HepG2 (cell line): ENCODE results near the gene TKFC. TPM values are rescaled to one million over a fixed set of nuclear protein-coding genes. Genes with fewer than 3 reads are reported as not detected.

Experiments used
- ATF4 ChIP-seq, 2 experiments: fragments of 450-650 bp in 1 of 2; sonication (generic) in 1 of 2; formaldehyde crosslinking; IDR thresholded peaks; 2 replicates each; pipeline versions ENCODE4 v1.5.0 to v1.8.0; 2020 to 2022; ENCODE audit warnings: mild to moderate bottlenecking in 1 of 2, missing genetic modification reagents in 1 of 2
- EED ChIP-seq: sonication (generic); formaldehyde crosslinking; IDR thresholded peaks from 2 replicates; pipeline ENCODE4 v1.5.0; 2020; ENCODE audit warnings: mild to moderate bottlenecking, missing genetic modification reagents
- HMGXB3 ChIP-seq: sonication (generic); formaldehyde crosslinking; IDR thresholded peaks from 2 replicates; pipeline ENCODE4 v1.4.0; 2020; ENCODE audit warnings: missing genetic modification reagents, borderline replicate concordance
- PHF21A ChIP-seq: sonication (generic); formaldehyde crosslinking; IDR thresholded peaks from 2 replicates; pipeline ENCODE4 v1.5.0; 2020; ENCODE audit warnings: mild to moderate bottlenecking, missing genetic modification reagents
- ZNF580 ChIP-seq: IDR thresholded peaks from 2 replicates; pipeline ENCODE4 v1.6.1; 2016; ENCODE audit warnings: low read depth, borderline replicate concordance
- ZNF678 ChIP-seq: sonication (generic); formaldehyde crosslinking; IDR thresholded peaks from 2 replicates; pipeline ENCODE4 v1.4.0; 2020; ENCODE audit warnings: mild to moderate bottlenecking, missing genetic modification reagents
- polyA plus RNA-seq, 8 experiments: library from polyadenylated mRNA; depleted of rRNA in 3 of 8; stranded (reverse) in 7 of 8; unstranded in 1 of 8; fragments of >200 nt; fragmentation: Illumina TruSeq in 4 of 8; extraction: Trizol in 4 of 8; gene quantifications; 2 replicates each; pipeline versions ENCODE4 v1.2.1 to v1.2.3, GENCODE V29; 2011 to 2016; ENCODE audit warnings: low read depth in 4 of 8, missing spikeins in 1 of 8, mixed read lengths in 1 of 8; ENCODE audit not compliant: insufficient read depth in 1 of 8
- total RNA-seq, 5 experiments: library from RNA; depleted of rRNA; stranded (reverse); fragments of >200 nt; fragmentation: Illumina TruSeq; extraction: Trizol; gene quantifications; 2 replicates each; pipeline ENCODE4 v1.2.3, GENCODE V29; 2016; ENCODE audit warnings: low read depth in 1 of 5
- TF ChIP-seq, protein P1 (sequence below): sonication (generic); formaldehyde crosslinking; IDR thresholded peaks from 2 replicates; pipeline ENCODE4 v1.4.0; 2020; ENCODE audit warnings: missing genetic modification reagents, mild to moderate bottlenecking, borderline replicate concordance
- TF ChIP-seq, protein P2 (sequence below): sonication (generic); formaldehyde crosslinking; IDR thresholded peaks from 2 replicates; pipeline ENCODE4 v1.5.1; 2020; ENCODE audit warnings: mild to moderate bottlenecking, moderate library complexity, missing genetic modification reagents
- TF ChIP-seq, protein P3 (sequence below): sonication (generic); formaldehyde crosslinking; IDR thresholded peaks from 2 replicates; pipeline ENCODE4 v1.8.1; 2022; ENCODE audit warnings: mild to moderate bottlenecking, missing genetic modification reagents

Gene TKFC
- total and polyA plus RNA-seq, 2 of the 13 experiments (the other 11 are each of a cell fraction or from before 2014, with no cell fraction given), result 147 to 197 TPM

DNA sequence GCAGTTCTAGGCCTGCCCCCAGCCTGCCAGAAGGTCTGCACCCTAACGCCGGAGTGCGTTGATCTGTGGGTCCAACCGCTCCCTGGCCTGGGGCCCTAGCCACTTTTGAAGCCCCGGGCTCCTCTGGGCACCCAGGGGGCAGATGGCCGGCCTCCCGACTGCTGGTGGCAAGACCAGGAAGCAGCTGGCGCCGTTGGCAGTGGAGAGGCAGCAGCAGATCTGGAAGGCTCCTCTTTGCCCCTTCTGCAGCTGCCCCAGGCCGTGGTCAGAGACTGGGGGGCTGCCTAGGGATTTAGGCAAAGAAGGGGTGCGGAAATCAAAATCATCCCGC is 37.5 kb upstream of the TKFC start (continued):
- TF ChIP-seq HMGXB3 (CRISPR knock-in tag) (no peak), ZNF580 (CRISPR knock-in tag) (no peak), ATF4 (CRISPR knock-in tag; IDR thresholded peaks at IDR 0.05) (no peak), EED (no peak), PHF21A (CRISPR knock-in tag) (peak; percentile 50; the same call in 1 of the 2 replicates), ZNF678 (CRISPR knock-in tag) (no peak)
- TF ChIP-seq, protein P1, sequence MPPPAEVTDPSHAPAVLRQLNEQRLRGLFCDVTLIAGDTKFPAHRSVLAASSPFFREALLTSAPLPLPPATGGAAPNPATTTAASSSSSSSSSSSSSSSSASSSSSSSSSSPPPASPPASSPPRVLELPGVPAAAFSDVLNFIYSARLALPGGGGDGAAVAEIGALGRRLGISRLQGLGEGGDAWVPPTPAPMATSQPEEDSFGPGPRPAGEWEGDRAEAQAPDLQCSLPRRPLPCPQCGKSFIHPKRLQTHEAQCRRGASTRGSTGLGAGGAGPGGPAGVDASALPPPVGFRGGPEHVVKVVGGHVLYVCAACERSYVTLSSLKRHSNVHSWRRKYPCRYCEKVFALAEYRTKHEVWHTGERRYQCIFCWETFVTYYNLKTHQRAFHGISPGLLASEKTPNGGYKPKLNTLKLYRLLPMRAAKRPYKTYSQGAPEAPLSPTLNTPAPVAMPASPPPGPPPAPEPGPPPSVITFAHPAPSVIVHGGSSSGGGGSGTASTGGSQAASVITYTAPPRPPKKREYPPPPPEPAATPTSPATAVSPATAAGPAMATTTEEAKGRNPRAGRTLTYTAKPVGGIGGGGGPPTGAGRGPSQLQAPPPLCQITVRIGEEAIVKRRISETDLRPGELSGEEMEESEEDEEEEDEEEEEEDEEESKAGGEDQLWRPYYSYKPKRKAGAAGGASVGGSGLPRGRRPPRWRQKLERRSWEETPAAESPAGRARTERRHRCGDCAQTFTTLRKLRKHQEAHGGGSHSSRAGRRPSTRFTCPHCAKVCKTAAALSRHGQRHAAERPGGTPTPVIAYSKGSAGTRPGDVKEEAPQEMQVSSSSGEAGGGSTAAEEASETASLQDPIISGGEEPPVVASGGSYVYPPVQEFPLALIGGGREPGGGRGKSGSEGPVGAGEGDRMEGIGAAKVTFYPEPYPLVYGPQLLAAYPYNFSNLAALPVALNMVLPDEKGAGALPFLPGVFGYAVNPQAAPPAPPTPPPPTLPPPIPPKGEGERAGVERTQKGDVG (CRISPR knock-in tag), result no peak
- TF ChIP-seq, protein P2, sequence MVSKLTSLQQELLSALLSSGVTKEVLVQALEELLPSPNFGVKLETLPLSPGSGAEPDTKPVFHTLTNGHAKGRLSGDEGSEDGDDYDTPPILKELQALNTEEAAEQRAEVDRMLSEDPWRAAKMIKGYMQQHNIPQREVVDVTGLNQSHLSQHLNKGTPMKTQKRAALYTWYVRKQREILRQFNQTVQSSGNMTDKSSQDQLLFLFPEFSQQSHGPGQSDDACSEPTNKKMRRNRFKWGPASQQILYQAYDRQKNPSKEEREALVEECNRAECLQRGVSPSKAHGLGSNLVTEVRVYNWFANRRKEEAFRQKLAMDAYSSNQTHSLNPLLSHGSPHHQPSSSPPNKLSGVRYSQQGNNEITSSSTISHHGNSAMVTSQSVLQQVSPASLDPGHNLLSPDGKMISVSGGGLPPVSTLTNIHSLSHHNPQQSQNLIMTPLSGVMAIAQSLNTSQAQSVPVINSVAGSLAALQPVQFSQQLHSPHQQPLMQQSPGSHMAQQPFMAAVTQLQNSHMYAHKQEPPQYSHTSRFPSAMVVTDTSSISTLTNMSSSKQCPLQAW (CRISPR knock-in tag), result 0 out of 2 replicates have a peak, but pooled peaks have one; percentile 10
- TF ChIP-seq, protein P3, sequence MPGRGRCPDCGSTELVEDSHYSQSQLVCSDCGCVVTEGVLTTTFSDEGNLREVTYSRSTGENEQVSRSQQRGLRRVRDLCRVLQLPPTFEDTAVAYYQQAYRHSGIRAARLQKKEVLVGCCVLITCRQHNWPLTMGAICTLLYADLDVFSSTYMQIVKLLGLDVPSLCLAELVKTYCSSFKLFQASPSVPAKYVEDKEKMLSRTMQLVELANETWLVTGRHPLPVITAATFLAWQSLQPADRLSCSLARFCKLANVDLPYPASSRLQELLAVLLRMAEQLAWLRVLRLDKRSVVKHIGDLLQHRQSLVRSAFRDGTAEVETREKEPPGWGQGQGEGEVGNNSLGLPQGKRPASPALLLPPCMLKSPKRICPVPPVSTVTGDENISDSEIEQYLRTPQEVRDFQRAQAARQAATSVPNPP (CRISPR knock-in tag), result no peak
